Lower leg skin (tissue), 3 donors: ENCODE data around the gene TAGLN2.

Experiments used
- POLR2A ChIP-seq, 2 donors: fragments of 450-650 bp; IDR thresholded peaks; one replicate each; pipeline ENCODE4 v1.6.1; 2016 to 2017; ENCODE audit warnings: antibody characterized with exemption in 2 of 2, mild to moderate bottlenecking in 1 of 2, moderate library complexity in 1 of 2
- TF ChIP-seq, protein P1 (sequence below), 3 donors: fragments of 450-650 bp; IDR thresholded peaks; one replicate each; pipeline ENCODE4 v1.5.1; 2016; ENCODE audit warnings: antibody characterized with exemption in 3 of 3, mild to moderate bottlenecking in 3 of 3, moderate library complexity in 2 of 3

DNA sequence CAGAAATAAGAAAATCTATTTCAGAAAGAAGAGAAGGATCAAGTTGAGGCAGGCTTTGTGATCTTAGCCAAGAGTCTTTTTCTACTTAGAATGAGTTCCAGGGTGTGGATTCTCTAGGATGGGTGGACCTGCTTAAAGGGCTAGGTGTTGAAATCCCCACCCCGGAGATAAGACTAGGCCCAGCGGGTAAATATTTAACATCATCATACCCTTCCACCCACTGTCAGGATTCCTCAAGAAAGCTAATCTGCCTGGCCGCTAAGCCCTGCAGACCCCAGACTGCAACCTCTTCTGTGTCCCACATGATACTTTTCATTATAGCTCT lies 14.3 kb upstream of the TAGLN2 start:
- no peak for TF ChIP-seq POLR2A (IDR thresholded peaks at IDR 0.05)
- TF ChIP-seq, protein P1, sequence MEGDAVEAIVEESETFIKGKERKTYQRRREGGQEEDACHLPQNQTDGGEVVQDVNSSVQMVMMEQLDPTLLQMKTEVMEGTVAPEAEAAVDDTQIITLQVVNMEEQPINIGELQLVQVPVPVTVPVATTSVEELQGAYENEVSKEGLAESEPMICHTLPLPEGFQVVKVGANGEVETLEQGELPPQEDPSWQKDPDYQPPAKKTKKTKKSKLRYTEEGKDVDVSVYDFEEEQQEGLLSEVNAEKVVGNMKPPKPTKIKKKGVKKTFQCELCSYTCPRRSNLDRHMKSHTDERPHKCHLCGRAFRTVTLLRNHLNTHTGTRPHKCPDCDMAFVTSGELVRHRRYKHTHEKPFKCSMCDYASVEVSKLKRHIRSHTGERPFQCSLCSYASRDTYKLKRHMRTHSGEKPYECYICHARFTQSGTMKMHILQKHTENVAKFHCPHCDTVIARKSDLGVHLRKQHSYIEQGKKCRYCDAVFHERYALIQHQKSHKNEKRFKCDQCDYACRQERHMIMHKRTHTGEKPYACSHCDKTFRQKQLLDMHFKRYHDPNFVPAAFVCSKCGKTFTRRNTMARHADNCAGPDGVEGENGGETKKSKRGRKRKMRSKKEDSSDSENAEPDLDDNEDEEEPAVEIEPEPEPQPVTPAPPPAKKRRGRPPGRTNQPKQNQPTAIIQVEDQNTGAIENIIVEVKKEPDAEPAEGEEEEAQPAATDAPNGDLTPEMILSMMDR (IDR thresholded peaks at IDR 0.05), result no peak
